Mesenchymal stem cell (in vitro differentiated cells and primary cell): Measurements from ENCODE around the gene HNRNPH1.

Experiments
- DNase-seq: peaks from one replicate; pipeline ENCODE4 v3.0.0-alpha.2; 2013
- H2AFZ ChIP-seq: one replicate; pipeline ENCODE4 v1.6.1; 2013; ENCODE audit warnings: low read depth, mild to moderate bottlenecking, control low read depth, inconsistent platforms, low read length, moderate library complexity
- H2AK5ac ChIP-seq: 2 replicates; pipeline ENCODE4 v1.6.1; 2013; ENCODE audit warnings: low read length, moderate library complexity, mild to moderate bottlenecking, inconsistent platforms; ENCODE audit not compliant: severe bottlenecking
- H2BK120ac ChIP-seq: one replicate; pipeline ENCODE4 v1.6.1; 2013; ENCODE audit warnings: low read depth, mild to moderate bottlenecking, inconsistent platforms, low read length, moderate library complexity
- H2BK12ac ChIP-seq, 2 experiments: one replicate each; pipeline ENCODE4 v1.6.1; 2013; ENCODE audit warnings: inconsistent platforms in 2 of 2, low read length in 2 of 2, mild to moderate bottlenecking in 2 of 2, moderate library complexity in 2 of 2, control low read depth in 1 of 2
- H2BK15ac ChIP-seq: one replicate; pipeline ENCODE4 v1.6.1; 2013; ENCODE audit warnings: mild to moderate bottlenecking, low read depth, inconsistent platforms; ENCODE audit not compliant: poor library complexity, severe bottlenecking
- H2BK5ac ChIP-seq: 2 replicates; pipeline ENCODE4 v1.6.1; 2013; ENCODE audit warnings: low read depth, mild to moderate bottlenecking, low read length, control low read depth, inconsistent platforms; ENCODE audit not compliant: poor library complexity, severe bottlenecking
- H3K14ac ChIP-seq, 2 experiments: one replicate each; pipeline ENCODE4 v1.6.1; 2013; ENCODE audit warnings: inconsistent platforms in 2 of 2, low read length in 2 of 2, control low read depth in 1 of 2, mild to moderate bottlenecking in 1 of 2, moderate library complexity in 1 of 2
- H3K18ac ChIP-seq, 2 experiments: one replicate each; pipeline ENCODE4 v1.6.1; 2013; ENCODE audit warnings: inconsistent platforms in 2 of 2, low read length in 2 of 2, control low read depth in 1 of 2, low read depth in 1 of 2, mild to moderate bottlenecking in 1 of 2
- H3K23ac ChIP-seq, 2 experiments: one replicate each; pipeline ENCODE4 v1.6.1; 2013; ENCODE audit warnings: inconsistent platforms in 2 of 2, low read length in 2 of 2, mild to moderate bottlenecking in 2 of 2, moderate library complexity in 2 of 2, control low read depth in 1 of 2
- H3K27ac ChIP-seq: 2 replicates; pipeline ENCODE4 v1.5.1; 2013; ENCODE audit warnings: mild to moderate bottlenecking, moderate library complexity, low read length, control low read depth, inconsistent platforms; ENCODE audit not compliant: poor library complexity, severe bottlenecking
- H3K27me3 ChIP-seq, 2 experiments: 2 replicates each; pipeline versions ENCODE4 v1.6.1 to v1.7.0; 2013; ENCODE audit warnings: low read length in 2 of 2, mild to moderate bottlenecking in 2 of 2, moderate library complexity in 2 of 2, control low read depth in 1 of 2, inconsistent platforms in 1 of 2; ENCODE audit not compliant: control insufficient read depth in 1 of 2, insufficient read depth in 1 of 2
- H3K36me3 ChIP-seq, 2 experiments: 2 replicates each; pipeline versions ENCODE4 v1.6.1 to v1.7.0; 2013; ENCODE audit warnings: low read length in 2 of 2, control low read depth in 1 of 2, inconsistent platforms in 1 of 2, low read depth in 1 of 2, mild to moderate bottlenecking in 1 of 2; ENCODE audit not compliant: insufficient read depth in 2 of 2, control insufficient read depth in 1 of 2
- H3K4ac ChIP-seq, 2 experiments: one replicate each; pipeline ENCODE4 v1.6.1; 2013; ENCODE audit warnings: inconsistent platforms in 2 of 2, low read length in 2 of 2, mild to moderate bottlenecking in 2 of 2, moderate library complexity in 2 of 2, control low read depth in 1 of 2, low read depth in 1 of 2
- H3K4me1 ChIP-seq: 2 replicates; pipeline ENCODE4 v1.6.1; 2013; ENCODE audit warnings: low read depth, low read length, control low read depth; ENCODE audit not compliant: control insufficient read depth, insufficient read depth
- H3K4me2 ChIP-seq: 2 replicates; pipeline ENCODE4 v1.6.1; 2013; ENCODE audit warnings: low read length, mild to moderate bottlenecking, inconsistent platforms; ENCODE audit not compliant: poor library complexity, severe bottlenecking
- H3K4me3 ChIP-seq, 2 experiments: 2 replicates each; pipeline versions ENCODE4 v1.5.1 to v1.7.0; 2013; ENCODE audit warnings: low read length in 2 of 2, mild to moderate bottlenecking in 2 of 2, control low read depth in 1 of 2, low read depth in 1 of 2; ENCODE audit not compliant: insufficient read depth in 1 of 2
- H3K79me1 ChIP-seq: replicated peaks from 2 replicates; pipeline ENCODE4 v1.6.1; 2013; ENCODE audit warnings: mild to moderate bottlenecking, control low read depth, low read length, inconsistent platforms; ENCODE audit not compliant: poor library complexity, severe bottlenecking
- H3K9ac ChIP-seq: 2 replicates; pipeline ENCODE4 v1.7.0; 2013; ENCODE audit warnings: mild to moderate bottlenecking, low read length, moderate library complexity
- H3K9me3 ChIP-seq: 2 replicates; pipeline ENCODE4 v1.7.0; 2013; ENCODE audit warnings: mild to moderate bottlenecking, low read length; ENCODE audit not compliant: control insufficient read depth
- H4K8ac ChIP-seq: one replicate; pipeline ENCODE4 v1.6.1; 2013; ENCODE audit warnings: inconsistent platforms, mild to moderate bottlenecking, low read length, moderate library complexity
- H4K91ac ChIP-seq: one replicate; pipeline ENCODE4 v1.6.1; 2013; ENCODE audit warnings: mild to moderate bottlenecking, low read length, inconsistent platforms
- WGBS: methylation state at CpG from one replicate; pipeline ENCODE4 v1.1.7; 2013; ENCODE audit warnings: mixed read lengths; 5-methylcytosine and 5-hydroxymethylcytosine counted together

Gene HNRNPH1

GRCh38 chr5:179577286-179577960 is 46.0 kb downstream of the HNRNPH1 start:
- H3K9me3 ChIP-seq: no peaks in the 10 kb centered on the region
- no peak overlapping the region for H3K23ac ChIP-seq
- H3K4me1 ChIP-seq: no peaks in the 10 kb centered on the region
- no peak overlapping the region for H4K91ac ChIP-seq
- no peak for DNase-seq
- H2BK12ac ChIP-seq: no peak overlapping the region
- no peak overlapping the region for H3K4ac ChIP-seq
- no peak overlapping the region for H3K9ac ChIP-seq
- peaks cover 49 to 72% of the 10 kb centered on the region in 2 experiments for H3K36me3 ChIP-seq
- no peak overlapping the region for H4K8ac ChIP-seq
- H2AK5ac ChIP-seq: no peak overlapping the region
- no peak overlapping the region for H3K14ac ChIP-seq
- H2AFZ ChIP-seq: no peak overlapping the region
- H3K18ac ChIP-seq: no peak overlapping the region
- H2BK15ac ChIP-seq: no peak overlapping the region
- no peak overlapping the region for H3K27ac ChIP-seq
- no peak overlapping the region for H2BK120ac ChIP-seq
- no peaks in the 10 kb centered on the region for H3K27me3 ChIP-seq
- H2BK5ac ChIP-seq: no peak overlapping the region
- H3K79me1 ChIP-seq: peaks cover 11% of the 10 kb centered on the region
- no peak overlapping the region for H3K4me3 ChIP-seq
- WGBS: 98% methylated on average over 36 of the region's 42 CpGs
- H3K4me2 ChIP-seq: no peak overlapping the region

- H3K36me3 ChIP-seq: peaks cover 52 to 83% of the 10 kb centered on the region in 2 experiments
- no peak overlapping the region for H2BK120ac ChIP-seq
- no peak overlapping the region for H4K8ac ChIP-seq
- H3K23ac ChIP-seq: no peak overlapping the region
- no peak overlapping the region for H4K91ac ChIP-seq
- H2BK15ac ChIP-seq: no peak overlapping the region
- H3K4ac ChIP-seq: no peak overlapping the region
- H3K14ac ChIP-seq: no peak overlapping the region
- H3K79me1 ChIP-seq: peaks cover 26% of the 10 kb centered on the region
- H2BK5ac ChIP-seq: no peak overlapping the region
- H3K27me3 ChIP-seq: no peaks in the 10 kb centered on the region
- no peak for DNase-seq
- H2AFZ ChIP-seq: no peak overlapping the region
- H3K4me1 ChIP-seq: no peaks in the 10 kb centered on the region
- H3K4me3 ChIP-seq: no peak overlapping the region
- no peak overlapping the region for H2BK12ac ChIP-seq
- no peak overlapping the region for H3K4me2 ChIP-seq
- no peak overlapping the region for H3K27ac ChIP-seq
- no peak overlapping the region for H3K9ac ChIP-seq
- no peak overlapping the region for H2AK5ac ChIP-seq
- no peak overlapping the region for H3K18ac ChIP-seq
- WGBS: over 99% methylated on average over 8 of the region's 8 CpGs
- H3K9me3 ChIP-seq: no peaks in the 10 kb centered on the region
Measured at GRCh38 chr5:179572386-179572785, 51.1 kb downstream of the HNRNPH1 start.

- Histone ChIP-seq H3K79me1 (peaks cover 35% of the 10 kb centered on the region), H3K27me3 (no peaks in the 10 kb centered on the region), H3K4me1 (no peaks in the 10 kb centered on the region), H2BK12ac (no peak overlapping the region), H3K9me3 (no peaks in the 10 kb centered on the region), H4K8ac (no peak overlapping the region), H2AK5ac (no peak overlapping the region), H3K14ac (no peak overlapping the region), H3K18ac (no peak overlapping the region), H3K9ac (no peak overlapping the region), H3K4ac (peak overlapping the region in 1 of 2 experiments; percentile 41), H2BK120ac (no peak overlapping the region), H3K4me3 (no peak overlapping the region), H3K27ac (no peak overlapping the region), H2BK5ac (no peak overlapping the region), H4K91ac (no peak overlapping the region), H2AFZ (no peak overlapping the region), H3K4me2 (no peak overlapping the region), H2BK15ac (no peak overlapping the region), H3K23ac (no peak overlapping the region), H3K36me3 (peaks cover 56 to 94% of the 10 kb centered on the region in 2 experiments)
- DNase-seq: peak; percentile 66
- 36% methylated on average over 7 of the region's 7 CpGs for WGBS
Measured at GRCh38 chr5:179568721-179569120, 54.8 kb downstream of the HNRNPH1 start.

GRCh38 chr5:179564526-179564925 is 58.9 kb downstream of the HNRNPH1 start:
- no peak overlapping the region for H3K18ac ChIP-seq
- peaks cover 60 to 76% of the 10 kb centered on the region in 2 experiments for H3K36me3 ChIP-seq
- no peaks in the 10 kb centered on the region for H3K27me3 ChIP-seq
- no peak overlapping the region for H2AK5ac ChIP-seq
- H2BK15ac ChIP-seq: no peak overlapping the region
- no peak overlapping the region for H4K91ac ChIP-seq
- H3K14ac ChIP-seq: no peak overlapping the region
- H3K4ac ChIP-seq: no peak overlapping the region
- H3K9ac ChIP-seq: no peak overlapping the region
- no peak overlapping the region for H2BK5ac ChIP-seq
- no peak overlapping the region for H2BK120ac ChIP-seq
- H3K4me2 ChIP-seq: no peak overlapping the region
- H2BK12ac ChIP-seq: no peak overlapping the region
- H3K23ac ChIP-seq: no peak overlapping the region
- H3K4me1 ChIP-seq: peaks cover 9% of the 10 kb centered on the region
- H3K27ac ChIP-seq: no peak overlapping the region
- no peak for DNase-seq
- WGBS: 92% methylated on average over 1 of the region's 2 CpGs
- H3K9me3 ChIP-seq: no peaks in the 10 kb centered on the region
- no peak overlapping the region for H4K8ac ChIP-seq
- H3K4me3 ChIP-seq: no peak overlapping the region
- H3K79me1 ChIP-seq: peaks cover 43% of the 10 kb centered on the region
- H2AFZ ChIP-seq: no peak overlapping the region
